GM23338 (cell line): ENCODE results near the gene RELN. TPM values are rescaled to one million over a fixed set of nuclear protein-coding genes. Genes with fewer than 3 reads are reported as not detected.

Experiments used
- ATAC-seq: fragments of 200-7000 bp; cut with Tn5 transposase; 3 replicates; pipeline ENCODE4 v1.9.1; 2020
- DNase-seq: peaks from one replicate; pipeline ENCODE4 v3.0.0-alpha.2; 2015; ENCODE audit warnings: low spot score
- H2AFZ ChIP-seq: fragments of 200-600 bp; sonication (generic); 2 replicates; pipeline ENCODE4 v1.8.0; 2016; ENCODE audit warnings: antibody characterized with exemption, mild to moderate bottlenecking, moderate library complexity
- H3F3A ChIP-seq: fragments of 200-600 bp; sonication (generic); replicated peaks from 2 replicates; pipeline ENCODE4 v1.8.0; 2017; ENCODE audit warnings: antibody characterized with exemption, mixed run types, low read depth
- H3K27ac ChIP-seq: fragments of 200-600 bp; sonication (generic); 2 replicates; pipeline ENCODE4 v1.6.1; 2016; ENCODE audit warnings: low read depth
- H3K27me3 ChIP-seq: fragments of 200-600 bp; sonication (generic); 2 replicates; pipeline ENCODE4 v1.8.0; 2016; ENCODE audit warnings: mild to moderate bottlenecking, mixed run types, moderate library complexity; ENCODE audit not compliant: insufficient read depth
- H3K36me3 ChIP-seq: fragments of 200-600 bp; sonication (generic); 2 replicates; pipeline ENCODE4 v1.8.0; 2016; ENCODE audit warnings: mild to moderate bottlenecking; ENCODE audit not compliant: insufficient read depth
- H3K4me1 ChIP-seq: fragments of 200-600 bp; sonication (generic); 2 replicates; pipeline ENCODE4 v1.8.0; 2016; ENCODE audit warnings: mild to moderate bottlenecking, moderate library complexity; ENCODE audit not compliant: insufficient read depth
- H3K4me2 ChIP-seq: fragments of 200-600 bp; sonication (generic); 2 replicates; pipeline ENCODE4 v1.7.1; 2017; ENCODE audit warnings: mixed run types
- H3K4me3 ChIP-seq: fragments of 200-600 bp; sonication (generic); 2 replicates; pipeline ENCODE4 v1.6.1; 2016; ENCODE audit warnings: mixed run types
- H3K79me2 ChIP-seq: fragments of 200-600 bp; sonication (generic); replicated peaks from 2 replicates; pipeline ENCODE4 v1.8.0; 2017; ENCODE audit warnings: mild to moderate bottlenecking; ENCODE audit not compliant: insufficient read depth
- H3K9me2 ChIP-seq: fragments of 200-600 bp; sonication (generic); 2 replicates; pipeline ENCODE4 v1.8.0; 2017; ENCODE audit not compliant: insufficient read depth
- H4K20me1 ChIP-seq: fragments of 200-600 bp; sonication (generic); replicated peaks from 2 replicates; pipeline ENCODE4 v1.8.0; 2017; ENCODE audit warnings: mild to moderate bottlenecking; ENCODE audit not compliant: insufficient read depth
- H3K27ac Mint-ChIP-seq: 2 replicates; pipeline ENCODE4 v1.8.0; 2020; ENCODE audit warnings: inconsistent platforms, mild to moderate bottlenecking, moderate library complexity, mixed read lengths
- H3K27me3 Mint-ChIP-seq: 3 replicates; pipeline ENCODE4 v1.8.0; 2022; ENCODE audit warnings: low read depth, mild to moderate bottlenecking, moderate library complexity, mixed read lengths, inconsistent platforms; ENCODE audit not compliant: insufficient read depth, poor library complexity
- H3K36me3 Mint-ChIP-seq: 3 replicates; pipeline ENCODE4 v1.8.0; 2021; ENCODE audit warnings: low read depth, mild to moderate bottlenecking, inconsistent platforms, moderate library complexity, mixed read lengths
- H3K4me1 Mint-ChIP-seq: 3 replicates; pipeline ENCODE4 v1.8.0; 2020; ENCODE audit warnings: mild to moderate bottlenecking, inconsistent platforms, mixed read lengths
- H3K4me3 Mint-ChIP-seq: 3 replicates; pipeline ENCODE4 v1.8.0; 2021; ENCODE audit warnings: moderate library complexity, mild to moderate bottlenecking, inconsistent platforms, mixed read lengths
- H3K9me3 Mint-ChIP-seq: 3 replicates; pipeline ENCODE4 v1.8.0; 2020; ENCODE audit warnings: moderate library complexity, mild to moderate bottlenecking, inconsistent platforms, mixed read lengths
- CREB1 ChIP-seq: fragments of 250-450 bp; sonication (Bioruptor Pico); IDR thresholded peaks from 2 replicates; pipeline ENCODE4 v1.5.0; 2020; ENCODE audit warnings: low read depth, mild to moderate bottlenecking, moderate library complexity
- EZH2 ChIP-seq: fragments of 200-600 bp; sonication (generic); IDR thresholded peaks from one replicate; pipeline ENCODE4 v1.8.0; 2017; ENCODE audit warnings: antibody characterized with exemption, mild to moderate bottlenecking, low read depth; ENCODE audit not compliant: unreplicated experiment
- JUNB ChIP-seq: IDR thresholded peaks from one replicate; pipeline ENCODE4 v1.6.1; 2016; ENCODE audit warnings: antibody characterized with exemption; ENCODE audit not compliant: unreplicated experiment
- NANOG ChIP-seq: IDR thresholded peaks from 2 replicates; pipeline ENCODE4 v1.6.1; 2016; ENCODE audit warnings: antibody characterized with exemption, borderline replicate concordance
- POLR2AphosphoS5 ChIP-seq: IDR thresholded peaks from 2 replicates; pipeline ENCODE4 v1.6.1; 2016; ENCODE audit warnings: antibody characterized with exemption, low read depth
- ZNF114 ChIP-seq: fragments of 250-450 bp; sonication (Bioruptor Pico); IDR thresholded peaks from 2 replicates; pipeline ENCODE4 v1.5.0; 2020; ENCODE audit warnings: mild to moderate bottlenecking, moderate library complexity
- ZNF462 ChIP-seq: fragments of 250-450 bp; sonication (Bioruptor Pico); IDR thresholded peaks from 2 replicates; pipeline ENCODE4 v1.5.0; 2020; ENCODE audit warnings: mild to moderate bottlenecking, moderate library complexity
- polyA plus RNA-seq: library from polyadenylated mRNA; unstranded; fragments of >200 nt; fragmentation: Nextera tagmentation; extraction: Ambion mirVana; gene quantifications from 2 replicates; pipeline ENCODE4 v1.2.1, GENCODE V29; 2016
- total RNA-seq: library from RNA; depleted of rRNA; stranded (reverse); fragments of >200 nt; shearing (Covaris generic); gene quantifications from 2 replicates; pipeline ENCODE4 v1.2.3, GENCODE V29; 2014
- TF ChIP-seq, protein P1 (sequence below), 2 experiments: fragments of 200-600 bp in 1 of 2; sonication (generic) in 1 of 2; conservative IDR thresholded peaks; 2 replicates each; pipeline versions ENCODE4 v1.5.1 to v1.6.1; 2016 to 2017; ENCODE audit warnings: antibody characterized with exemption in 2 of 2, low read depth in 2 of 2, mild to moderate bottlenecking in 2 of 2, moderate library complexity in 1 of 2

The RELN gene
- total and polyA plus RNA-seq, 2 experiments from 2014 or later, result 0.10 to 0.76 TPM

DNA sequence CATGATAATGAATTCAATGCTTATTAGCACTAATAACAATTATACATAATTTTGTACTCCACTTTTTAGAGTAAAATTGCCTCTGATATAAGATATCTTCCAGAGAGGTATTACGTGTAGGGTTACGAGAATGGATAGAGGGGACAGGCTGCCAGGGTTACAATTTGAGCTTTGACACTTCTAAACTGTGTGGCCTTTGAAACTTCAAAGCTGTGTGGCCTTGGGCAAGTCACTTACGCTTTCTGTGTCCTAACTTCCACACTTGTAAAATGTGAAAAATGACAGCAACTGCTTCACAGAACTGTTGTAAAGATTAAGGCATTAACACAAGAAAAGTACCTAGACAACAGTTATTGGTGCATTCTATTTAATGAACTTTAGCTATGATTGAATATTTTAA lies 283.9 kb downstream of the RELN start:
- H4K20me1 ChIP-seq, result no peaks in the 10 kb centered on the region
- H2AFZ ChIP-seq, result no peak overlapping the region
- DNase-seq, result no peak
- Mint-ChIP-seq H3K27me3 (peaks cover 1% of the 10 kb centered on the region), H3K4me3 (no peak overlapping the region), H3K36me3 (no peaks in the 10 kb centered on the region), H3K9me3 (no peaks in the 10 kb centered on the region), H3K27ac (no peak overlapping the region), H3K4me1 (peaks cover 7% of the 10 kb centered on the region; the same call in 1 of the 3 replicates)
- no peaks in the 10 kb centered on the region for H3K79me2 ChIP-seq
- H3K4me3 ChIP-seq, result no peak overlapping the region
- H3K27ac ChIP-seq, result no peak overlapping the region
- H3K4me1 ChIP-seq, result no peaks in the 10 kb centered on the region
- no peaks in the 10 kb centered on the region for H3K27me3 ChIP-seq
- H3K9me2 ChIP-seq, result no peaks in the 10 kb centered on the region
- no peaks in the 10 kb centered on the region for H3F3A ChIP-seq
- no peak for TF ChIP-seq EZH2
- no peaks in the 10 kb centered on the region for H3K36me3 ChIP-seq
- H3K4me2 ChIP-seq, result no peak overlapping the region
- ATAC-seq, result no peak

- Histone ChIP-seq H3K36me3 (no peaks in the 10 kb centered on the region), H3K79me2 (no peaks in the 10 kb centered on the region), H4K20me1 (no peaks in the 10 kb centered on the region), H3K4me1 (no peaks in the 10 kb centered on the region), H3F3A (no peaks in the 10 kb centered on the region), H3K4me3 (no peak overlapping the region), H3K9me2 (no peaks in the 10 kb centered on the region), H3K4me2 (no peak overlapping the region), H3K27me3 (no peaks in the 10 kb centered on the region), H3K27ac (no peak overlapping the region), H2AFZ (no peak overlapping the region)
- Mint-ChIP-seq H3K27ac (no peak overlapping the region), H3K4me3 (no peak overlapping the region), H3K36me3 (no peaks in the 10 kb centered on the region), H3K27me3 (peaks cover 1% of the 10 kb centered on the region), H3K4me1 (peaks cover 7% of the 10 kb centered on the region; the same call in 1 of the 3 replicates), H3K9me3 (no peaks in the 10 kb centered on the region)
- no peak for ATAC-seq
- no peak for DNase-seq
- TF ChIP-seq EZH2 (no peak), POLR2AphosphoS5 (no peak), ZNF114 (CRISPR knock-in tag) (no peak), CREB1 (CRISPR knock-in tag) (no peak)
- TF ChIP-seq, protein P1, sequence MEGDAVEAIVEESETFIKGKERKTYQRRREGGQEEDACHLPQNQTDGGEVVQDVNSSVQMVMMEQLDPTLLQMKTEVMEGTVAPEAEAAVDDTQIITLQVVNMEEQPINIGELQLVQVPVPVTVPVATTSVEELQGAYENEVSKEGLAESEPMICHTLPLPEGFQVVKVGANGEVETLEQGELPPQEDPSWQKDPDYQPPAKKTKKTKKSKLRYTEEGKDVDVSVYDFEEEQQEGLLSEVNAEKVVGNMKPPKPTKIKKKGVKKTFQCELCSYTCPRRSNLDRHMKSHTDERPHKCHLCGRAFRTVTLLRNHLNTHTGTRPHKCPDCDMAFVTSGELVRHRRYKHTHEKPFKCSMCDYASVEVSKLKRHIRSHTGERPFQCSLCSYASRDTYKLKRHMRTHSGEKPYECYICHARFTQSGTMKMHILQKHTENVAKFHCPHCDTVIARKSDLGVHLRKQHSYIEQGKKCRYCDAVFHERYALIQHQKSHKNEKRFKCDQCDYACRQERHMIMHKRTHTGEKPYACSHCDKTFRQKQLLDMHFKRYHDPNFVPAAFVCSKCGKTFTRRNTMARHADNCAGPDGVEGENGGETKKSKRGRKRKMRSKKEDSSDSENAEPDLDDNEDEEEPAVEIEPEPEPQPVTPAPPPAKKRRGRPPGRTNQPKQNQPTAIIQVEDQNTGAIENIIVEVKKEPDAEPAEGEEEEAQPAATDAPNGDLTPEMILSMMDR (conservative IDR thresholded peaks at IDR 0.05; ENCODE audit: low read depth in 2 of 2), result no peak
Observed at GRCh38 chr7:103704701-103705100, 284.8 kb downstream of the RELN start.

- Histone ChIP-seq H3K27ac (no peak overlapping the region), H3K79me2 (no peaks in the 10 kb centered on the region), H3K4me1 (no peaks in the 10 kb centered on the region), H4K20me1 (no peaks in the 10 kb centered on the region), H3K27me3 (no peaks in the 10 kb centered on the region), H3K4me3 (no peak overlapping the region), H3F3A (no peaks in the 10 kb centered on the region), H3K36me3 (no peaks in the 10 kb centered on the region), H2AFZ (no peak overlapping the region), H3K4me2 (no peak overlapping the region), H3K9me2 (no peaks in the 10 kb centered on the region)
- H3K36me3 Mint-ChIP-seq, result no peaks in the 10 kb centered on the region
- H3K27me3 Mint-ChIP-seq, result peaks cover 1% of the 10 kb centered on the region
- no peak overlapping the region for H3K27ac Mint-ChIP-seq
- DNase-seq (no peak), ATAC-seq (no peak)
- no peak overlapping the region for H3K4me3 Mint-ChIP-seq
- H3K9me3 Mint-ChIP-seq, result no peaks in the 10 kb centered on the region
- peaks cover 7% of the 10 kb centered on the region; the same call in 1 of the 3 replicates for H3K4me1 Mint-ChIP-seq
- TF ChIP-seq ZNF462 (CRISPR knock-in tag), result no peak
- TF ChIP-seq EZH2, result no peak
- no peak for TF ChIP-seq ZNF114 (CRISPR knock-in tag)
- no peak for TF ChIP-seq NANOG
- no peak for TF ChIP-seq CREB1 (CRISPR knock-in tag)
- TF ChIP-seq JUNB, result no peak
Observed at GRCh38 chr7:103702982-103703381, 286.5 kb downstream of the RELN start.
